Glomerular endothelial cell (primary cell): ENCODE data around the gene ZC3H12C. TPM values are rescaled to one million over a fixed set of nuclear protein-coding genes. Genes with fewer than 3 reads are reported as not detected.

Experiments
- DNase-seq: peaks from one replicate; pipeline ENCODE4 v3.0.0-alpha.2; 2011; ENCODE audit warnings: low read depth, low spot score; ENCODE audit errors: extremely low read depth
- total RNA-seq: library from RNA; depleted of rRNA; stranded (reverse); fragments of >200 nt; gene quantifications from 2 replicates; pipeline ENCODE4 v1.2.3, GENCODE V29; 2015

The ZC3H12C gene
- total RNA-seq, 1 donor from 2014 or later, result 16.8 TPM

DNA sequence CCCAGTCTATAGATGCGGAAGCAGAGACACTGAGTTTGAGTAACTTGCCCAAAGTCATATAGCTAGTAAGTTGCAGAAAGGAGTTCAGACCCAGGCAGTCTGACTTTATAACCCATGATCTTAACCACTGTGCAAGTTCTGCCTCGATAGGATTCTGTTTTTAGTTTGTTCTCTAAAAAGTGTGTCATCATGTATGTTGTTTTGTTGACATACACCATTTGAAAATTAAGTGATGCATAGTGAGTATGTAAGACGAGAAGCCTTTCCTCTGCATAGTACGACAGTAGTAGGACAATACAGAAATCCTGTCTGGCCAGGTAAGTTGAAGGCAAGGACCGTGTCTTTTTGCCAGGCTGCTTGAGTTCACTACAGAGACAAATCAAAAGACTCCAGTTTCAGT lies 3.3 kb downstream of the ZC3H12C start:
- DNase-seq, result no peak

DNA sequence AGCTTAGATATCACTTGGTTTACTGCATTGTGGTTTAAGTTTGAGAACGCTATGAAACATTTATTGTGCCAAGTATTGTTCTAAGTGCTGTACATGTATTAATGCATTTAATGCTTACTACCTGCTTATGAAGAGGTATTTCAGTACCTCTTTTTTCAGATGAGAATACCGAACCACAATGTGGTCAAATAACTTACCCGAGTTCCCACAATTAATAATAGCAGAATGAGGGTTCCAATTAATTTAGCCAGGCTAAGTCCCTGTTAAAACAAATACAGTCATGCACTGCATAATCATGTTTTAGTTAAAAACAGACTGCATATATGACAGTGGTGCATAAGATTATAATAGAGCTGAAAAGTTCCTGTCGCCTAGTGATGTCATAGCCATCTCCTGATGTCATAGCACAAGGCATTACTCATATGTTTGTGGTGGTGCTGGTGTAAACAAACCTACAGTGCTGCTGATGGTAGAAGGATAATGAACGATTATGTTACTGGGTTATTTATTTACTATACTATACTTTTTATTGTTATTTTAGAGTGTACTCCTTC lies 4.3 kb downstream of the ZC3H12C start:
- no peak for DNase-seq

DNA sequence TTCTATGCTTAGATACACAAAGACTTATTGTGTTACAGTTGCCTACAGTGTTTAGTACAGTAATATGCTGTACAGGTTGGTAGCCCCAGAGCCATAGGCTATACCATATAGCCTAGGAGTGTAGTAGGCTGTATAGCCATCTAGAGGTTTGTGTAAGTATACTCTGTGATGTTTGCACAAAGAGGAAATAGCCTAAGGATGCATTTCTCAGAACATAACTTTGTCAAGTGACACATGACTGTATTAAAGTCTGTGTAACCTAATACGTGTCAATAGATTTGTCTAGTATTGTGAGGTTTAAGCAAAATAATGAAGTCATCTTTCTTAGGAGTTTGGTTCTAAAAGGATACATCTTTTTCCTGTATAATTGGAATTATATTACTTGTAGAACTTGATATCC lies 5.5 kb downstream of the ZC3H12C start:
- DNase-seq, result no peak

DNA sequence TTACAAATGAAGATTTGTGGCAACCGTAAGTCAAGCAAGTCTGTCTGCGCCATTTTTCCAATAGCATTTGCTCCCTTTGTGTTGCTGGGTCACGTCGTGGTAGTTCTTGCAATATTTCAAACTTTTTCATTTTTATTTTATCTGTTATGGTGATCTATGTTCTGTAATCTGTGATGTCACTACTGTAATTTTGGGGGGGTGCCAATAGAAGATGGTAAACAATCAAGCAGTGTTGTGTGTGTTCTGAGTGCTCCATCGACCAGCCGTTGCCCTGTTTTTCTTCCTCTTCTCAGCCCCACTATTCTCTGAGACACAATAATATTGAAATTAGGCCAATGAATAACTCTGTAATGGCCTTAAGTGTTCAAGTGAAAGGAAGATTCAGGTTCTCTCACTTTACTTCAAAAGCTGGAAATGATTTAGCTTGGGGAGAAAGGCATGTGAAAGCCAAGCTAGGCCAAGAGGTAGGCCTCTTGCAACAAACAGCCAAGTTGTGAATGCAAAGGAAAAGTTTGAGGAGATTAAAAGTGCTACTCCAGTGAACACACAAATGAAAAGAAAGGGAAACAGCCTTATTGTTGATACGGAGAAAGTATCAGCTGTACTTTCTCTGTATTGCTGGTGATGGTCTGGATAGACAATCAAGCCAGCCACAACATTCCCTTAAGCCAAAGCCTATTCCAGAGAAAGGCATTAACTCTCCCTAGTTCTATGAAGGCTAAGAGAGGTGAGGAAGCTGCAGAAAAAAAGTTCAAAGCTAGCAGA lies 7.5 kb downstream of the ZC3H12C start:
- DNase-seq, result no peak

DNA sequence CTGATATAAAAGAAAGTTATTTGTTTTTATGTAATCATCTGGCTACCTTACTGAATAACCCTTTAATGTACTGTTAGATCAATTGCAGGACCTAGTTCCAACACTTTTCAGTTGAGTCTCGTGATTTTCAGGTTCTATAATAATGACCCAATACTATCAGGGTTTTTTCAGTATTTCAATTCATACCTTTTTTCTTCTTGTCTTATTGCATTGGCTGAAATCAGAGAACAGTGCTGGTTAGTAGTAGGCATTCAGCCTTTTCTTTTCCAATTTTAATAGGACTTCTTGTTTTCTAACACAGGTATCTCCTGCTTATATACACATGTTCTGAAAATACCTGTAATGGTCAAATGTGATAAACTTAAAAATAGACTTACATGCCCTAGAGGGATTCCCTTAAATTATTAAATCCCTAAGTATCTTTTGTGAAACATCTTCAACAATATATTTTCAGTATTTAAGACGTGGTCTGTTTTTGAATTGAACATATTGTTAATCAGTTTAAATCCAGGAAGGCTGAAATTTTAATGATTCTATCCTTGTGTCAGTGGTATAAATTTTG lies 13.6 kb downstream of the ZC3H12C start:
- no peak for DNase-seq

DNA sequence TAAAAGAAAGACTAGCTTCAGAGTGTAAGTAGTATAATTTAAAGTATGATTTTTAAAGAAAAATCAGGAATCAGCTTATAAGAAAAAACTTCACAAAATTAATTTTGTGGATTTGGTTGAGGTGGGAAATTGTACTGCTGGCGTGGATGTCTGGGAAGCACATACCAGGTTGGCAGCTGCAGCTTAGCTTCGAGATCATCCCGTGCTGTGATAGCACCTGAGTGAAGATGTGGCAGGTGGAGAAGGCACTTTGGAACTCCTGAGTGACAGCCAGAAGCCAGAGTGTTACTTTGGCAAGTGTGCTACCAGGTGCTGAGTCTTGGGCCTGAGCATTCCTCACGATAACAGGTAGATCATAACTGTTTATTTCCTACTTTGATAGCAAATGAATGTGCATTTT lies 17.7 kb downstream of the ZC3H12C start:
- no peak for DNase-seq

DNA sequence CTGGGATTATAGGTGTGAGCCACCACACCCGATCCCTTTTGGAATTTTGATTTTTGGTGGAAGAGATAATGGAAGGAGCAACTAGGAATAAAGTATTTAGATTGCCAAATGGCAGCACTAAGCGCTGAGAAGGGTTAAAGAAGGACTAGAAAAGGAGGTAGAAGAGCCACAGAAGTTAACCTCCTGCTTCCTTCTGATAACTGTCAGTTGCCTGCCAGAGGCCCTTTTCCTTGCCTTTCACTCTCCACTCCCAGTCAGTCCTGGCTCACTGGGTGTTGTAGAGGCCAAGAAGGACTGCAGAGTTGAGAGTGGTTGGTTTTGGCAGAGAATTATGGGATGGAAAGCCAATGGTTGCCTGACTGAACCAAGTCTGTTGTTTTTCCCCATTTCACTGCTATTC lies 19.3 kb downstream of the ZC3H12C start:
- DNase-seq, result no peak

DNA sequence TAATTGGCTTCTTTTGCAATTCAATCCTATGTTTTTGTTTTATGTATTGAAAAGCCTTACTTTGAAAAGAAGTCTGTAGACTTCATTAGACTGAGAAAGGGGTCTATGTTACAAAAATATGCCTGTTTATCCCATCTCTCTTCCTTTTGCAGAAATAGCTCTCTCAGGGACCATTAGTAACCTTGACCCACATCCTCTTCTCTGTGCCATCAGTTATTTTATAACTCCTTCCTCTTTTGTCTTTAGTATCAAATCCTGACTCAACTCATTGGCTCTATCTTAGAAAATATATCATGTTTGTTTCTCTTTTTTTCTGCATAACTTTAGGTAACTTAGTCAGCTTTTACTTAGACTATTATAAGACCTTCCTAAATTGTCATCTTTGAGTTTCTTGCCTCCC lies 20.3 kb downstream of the ZC3H12C start:
- no peak for DNase-seq

DNA sequence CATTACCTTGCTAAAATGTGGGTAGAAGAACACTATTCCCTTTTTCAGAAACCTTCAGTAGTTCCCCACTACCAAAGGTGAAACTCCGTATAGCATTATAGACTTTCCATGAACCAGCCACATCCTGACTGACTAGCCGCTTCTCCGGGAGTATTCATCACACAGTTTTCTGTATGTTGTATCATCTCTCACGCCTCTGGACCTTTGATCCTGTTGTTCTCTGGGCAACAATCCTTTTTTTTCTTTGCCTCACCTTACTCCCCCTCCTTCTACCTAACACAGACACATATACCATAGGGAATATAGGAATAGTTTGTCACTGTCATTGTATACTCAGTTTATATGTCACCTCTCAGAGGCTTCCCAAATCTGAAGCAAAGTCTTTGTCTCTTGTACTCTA lies 20.8 kb downstream of the ZC3H12C start:
- DNase-seq, result no peak

DNA sequence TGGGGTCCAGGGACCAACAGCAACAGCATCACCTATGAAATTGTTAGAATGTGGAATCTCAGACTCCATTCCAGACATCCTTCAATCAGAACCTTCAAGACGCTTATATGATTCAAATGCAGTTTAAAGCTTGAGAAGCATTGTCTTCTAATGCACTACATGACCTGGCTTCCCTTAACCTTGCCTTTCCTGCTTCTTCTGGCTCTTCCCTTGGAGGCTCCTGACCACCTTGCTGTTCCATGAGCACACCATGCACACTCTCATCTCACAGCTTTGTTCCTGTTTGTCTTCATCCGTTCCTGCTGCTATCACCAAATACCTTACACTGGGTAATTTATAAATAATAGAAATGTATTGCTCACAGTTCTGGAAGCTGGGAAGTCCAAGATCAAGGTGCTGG lies 26.1 kb downstream of the ZC3H12C start:
- DNase-seq, result no peak

DNA sequence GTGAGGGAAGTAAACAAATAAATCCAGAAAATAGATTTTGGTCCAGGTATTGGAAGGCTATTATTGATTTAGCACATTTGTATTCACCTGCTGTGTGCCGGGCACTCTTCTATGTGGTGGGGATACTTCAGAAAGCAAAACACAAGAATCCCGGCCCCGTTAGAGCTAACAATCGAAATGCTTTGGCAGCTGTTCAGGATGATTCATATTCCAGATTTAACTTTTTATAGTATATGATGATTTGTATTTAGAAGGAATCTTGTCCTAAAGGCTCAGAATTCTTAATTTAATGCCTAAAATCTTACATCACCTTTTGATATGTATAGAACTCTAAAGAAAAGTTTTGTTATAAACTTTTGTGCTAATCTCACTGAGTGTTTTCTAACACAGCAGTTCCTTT lies 28.0 kb downstream of the ZC3H12C start:
- DNase-seq, result no peak

DNA sequence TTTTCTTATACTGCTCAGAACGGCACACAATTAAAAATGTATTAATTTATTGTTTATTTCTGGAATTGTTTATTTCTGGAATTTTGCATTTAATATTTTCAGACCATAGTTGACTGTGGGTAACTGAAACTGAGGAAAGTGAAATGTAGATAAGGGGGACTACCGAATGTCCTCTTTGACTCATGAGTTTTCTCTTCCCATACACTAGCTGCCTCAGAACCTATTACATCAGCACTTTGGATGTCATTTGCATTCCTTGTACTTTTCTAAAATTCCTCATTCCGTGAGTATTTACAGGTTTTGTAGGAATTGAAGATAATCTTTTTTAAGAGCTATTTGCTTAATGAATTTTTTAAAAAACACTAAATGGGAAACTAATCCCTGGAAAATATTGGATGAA lies 29.8 kb downstream of the ZC3H12C start:
- no peak for DNase-seq

DNA sequence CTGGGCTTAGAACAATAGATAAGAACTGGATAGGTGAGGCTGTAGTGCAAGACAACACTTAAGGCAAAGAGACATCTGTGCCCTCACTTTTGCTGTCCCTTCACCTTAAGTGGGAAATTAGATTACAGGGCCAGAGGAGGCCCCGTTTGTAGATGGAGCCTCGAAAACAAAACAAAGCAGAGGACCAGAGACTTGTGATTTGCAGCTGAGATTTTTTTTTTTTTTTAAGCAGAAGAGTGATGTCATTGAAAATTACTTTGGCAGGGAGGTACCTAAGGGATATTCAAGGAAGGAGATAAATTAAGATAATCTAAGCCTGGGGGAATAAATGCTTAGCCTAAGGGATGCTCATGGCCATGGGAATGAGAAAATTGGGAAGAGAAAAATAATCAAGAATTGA lies 31.4 kb downstream of the ZC3H12C start:
- DNase-seq, result no peak

DNA sequence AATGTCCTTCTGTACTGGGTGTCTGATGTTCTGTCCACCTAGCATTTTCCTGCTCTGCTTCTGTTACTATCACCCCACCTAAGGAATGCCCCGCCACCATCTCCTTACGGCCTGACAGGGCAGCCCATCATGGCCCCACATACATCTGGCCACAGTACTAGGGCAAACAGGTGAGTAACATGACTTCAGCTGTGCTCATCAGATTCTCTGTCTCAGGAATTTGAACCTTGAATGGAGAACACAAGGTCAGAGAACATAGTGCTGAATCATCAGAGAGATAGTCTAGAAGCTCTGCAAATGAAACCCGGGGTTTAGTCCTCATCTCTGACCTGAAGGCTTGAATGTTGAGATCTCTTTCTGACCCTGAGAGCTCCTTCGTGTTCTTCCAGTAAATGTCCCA lies 32.4 kb downstream of the ZC3H12C start:
- no peak for DNase-seq

DNA sequence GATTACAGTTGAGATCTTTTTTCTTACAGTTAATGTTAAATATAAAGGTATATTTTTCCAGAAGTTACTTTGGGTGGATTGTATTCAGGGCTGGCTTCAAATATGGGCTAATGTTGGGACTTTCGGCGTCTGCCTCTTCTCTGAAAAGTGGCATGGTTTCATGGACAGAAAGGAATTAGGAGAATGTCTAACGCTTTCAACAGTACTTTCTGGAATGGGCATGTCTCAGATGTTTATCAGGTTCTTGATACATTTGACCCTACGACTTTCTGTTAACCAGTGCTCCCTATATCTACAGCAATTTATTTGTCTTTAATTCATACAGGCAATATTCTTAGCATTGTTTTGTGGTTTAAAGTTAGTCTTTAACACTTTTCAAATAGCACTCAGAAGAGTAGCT lies 33.7 kb downstream of the ZC3H12C start:
- DNase-seq, result no peak

DNA sequence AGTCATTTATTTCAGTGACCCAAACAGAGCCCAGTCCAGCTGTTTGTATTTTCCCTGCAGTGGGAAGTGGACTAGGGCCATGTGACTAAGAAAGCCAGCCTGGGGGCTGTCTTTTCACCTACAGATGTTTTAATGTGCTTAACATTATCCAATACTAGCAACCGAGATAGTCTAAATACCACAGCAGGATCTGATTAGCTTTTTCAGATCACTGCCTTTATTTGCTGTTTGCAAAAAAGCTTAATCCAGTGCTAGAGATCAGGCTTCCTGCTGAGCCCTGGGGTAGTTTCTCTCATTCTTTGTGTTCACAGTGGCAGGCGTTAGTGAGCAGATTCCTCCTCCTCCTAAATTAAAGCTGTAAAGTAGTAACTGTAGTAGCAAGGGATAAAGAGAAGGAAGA lies 35.0 kb downstream of the ZC3H12C start:
- no peak for DNase-seq

DNA sequence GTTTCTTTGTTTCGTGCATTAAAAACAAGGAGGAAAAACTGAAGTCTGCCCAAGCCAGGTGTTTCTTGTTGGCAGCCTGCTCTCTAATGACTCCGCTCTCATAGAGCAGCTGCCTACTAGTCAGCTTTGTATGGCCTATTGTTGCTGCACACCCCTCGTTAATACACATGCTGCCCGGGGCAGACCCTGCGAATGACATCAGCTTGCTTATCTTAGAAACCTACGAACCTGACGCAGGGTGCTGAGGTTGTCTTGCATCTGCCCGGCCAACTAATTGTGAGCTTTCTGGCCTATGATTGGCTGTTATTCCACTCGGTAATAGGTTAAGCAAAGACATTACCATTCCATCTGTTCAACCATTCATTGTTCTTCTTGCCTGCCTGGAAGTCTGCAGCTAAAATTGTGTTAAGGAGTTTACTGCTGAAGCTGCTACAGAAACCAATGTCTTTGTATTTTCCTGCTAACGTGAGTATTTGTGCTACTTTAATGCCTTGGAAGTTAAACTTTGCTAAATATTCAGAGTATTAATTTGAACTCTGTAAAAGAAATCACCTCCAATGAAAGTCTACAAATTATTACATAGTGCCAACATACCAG lies 37.5 kb downstream of the ZC3H12C start:
- DNase-seq, result no peak

DNA sequence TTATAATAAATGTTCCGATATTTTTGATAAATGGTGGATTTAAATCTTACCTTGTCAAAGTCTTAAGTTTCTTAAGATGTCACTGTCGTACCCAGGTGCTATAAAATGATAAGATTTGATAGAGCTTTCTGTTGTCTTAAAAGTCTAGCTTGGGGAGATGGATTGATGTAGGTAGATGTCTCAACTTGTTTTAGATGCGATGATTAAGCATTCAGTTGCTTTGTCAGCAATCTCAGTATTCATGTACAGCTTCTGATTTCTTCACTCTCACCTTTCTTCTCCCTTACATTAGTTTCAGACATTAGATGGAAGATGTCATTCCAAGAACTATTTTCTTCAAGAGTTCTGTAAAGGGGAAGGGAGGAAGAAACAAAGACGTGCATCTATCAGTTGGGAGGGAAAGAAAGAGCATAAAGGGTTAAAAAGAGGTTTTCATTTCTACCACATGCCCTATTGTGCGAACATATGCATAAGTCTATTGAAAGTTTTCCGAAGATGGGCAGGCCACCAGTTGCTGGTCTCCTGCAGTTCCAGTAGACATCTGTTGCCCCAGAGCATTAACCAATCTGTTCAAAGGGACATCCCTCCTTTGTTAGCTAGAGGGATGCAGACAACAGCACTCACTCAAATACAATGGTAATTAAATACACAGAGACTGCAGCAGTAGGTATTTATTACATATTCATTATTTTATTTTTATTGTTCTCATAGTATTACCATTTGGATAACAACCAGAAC lies 38.4 kb downstream of the ZC3H12C start:
- no peak for DNase-seq

DNA sequence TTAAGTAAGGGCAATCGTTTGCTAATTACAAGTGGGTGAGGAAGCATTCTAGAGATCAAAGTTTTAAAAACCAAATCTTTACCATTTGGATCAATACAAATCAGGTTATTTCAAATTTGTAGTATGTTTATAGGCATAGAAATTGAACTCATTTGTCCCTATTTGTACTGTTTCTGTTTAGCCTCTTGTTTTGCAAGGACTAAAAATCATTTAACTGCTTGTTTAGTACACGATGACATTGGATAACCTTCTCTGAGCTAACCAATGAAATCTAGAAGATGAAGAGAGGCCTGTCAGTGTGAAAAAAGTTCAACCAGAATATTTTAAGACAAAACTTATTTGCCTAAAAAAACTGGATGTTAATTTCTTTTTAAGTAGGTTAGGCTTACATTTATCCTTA lies 40.0 kb downstream of the ZC3H12C start:
- no peak for DNase-seq

DNA sequence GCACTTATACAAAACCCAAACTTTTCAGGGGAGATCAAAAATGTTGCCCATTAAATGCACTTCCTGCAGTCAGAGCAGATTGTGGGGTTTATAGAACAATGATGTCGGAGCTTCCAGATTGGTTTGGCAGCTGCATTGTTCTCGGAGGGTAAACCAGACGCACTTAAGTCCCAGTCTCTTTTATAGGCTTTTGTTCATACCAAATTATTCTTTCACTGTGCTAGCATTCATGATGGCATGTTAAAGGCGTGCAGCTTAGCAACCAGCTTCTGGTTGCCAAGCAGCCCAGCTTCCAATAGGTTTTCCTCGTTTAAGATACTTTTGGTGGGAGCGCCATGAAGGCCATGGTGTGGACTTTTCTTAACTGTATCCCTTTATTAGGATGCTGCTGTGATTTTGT lies 40.9 kb downstream of the ZC3H12C start:
- DNase-seq, result no peak

DNA sequence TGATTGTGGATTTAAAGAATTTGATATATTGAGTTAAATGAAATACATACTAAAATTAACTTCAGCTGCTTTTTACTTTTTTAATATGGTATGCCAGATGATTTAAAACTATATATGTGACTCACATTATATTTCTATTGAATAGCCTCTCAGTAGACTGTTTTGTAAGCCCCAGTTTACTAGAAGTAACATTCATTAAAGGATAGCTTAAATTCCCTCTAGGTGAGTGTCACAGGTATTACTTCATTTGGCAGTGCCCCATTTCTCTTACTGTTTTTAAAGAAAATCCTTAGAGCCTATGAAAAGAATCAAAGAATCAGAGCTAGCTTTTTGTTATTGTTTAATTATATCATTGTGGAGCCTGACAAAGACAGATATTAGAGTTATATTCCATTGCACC lies 48.6 kb downstream of the ZC3H12C start:
- no peak for DNase-seq
